Measurements from ENCODE around the gene RGL4.
"Not testable (repeated sequence)": the region's sequence is repeated elsewhere in the genome, so short reads cannot be mapped to it uniquely, and the experiment has no call there.

Gene RGL4

GRCh38 chr22:23657727-23658126 lies 33.1 kb upstream of the RGL4 start:
- TF ChIP-seq, protein P1, sequence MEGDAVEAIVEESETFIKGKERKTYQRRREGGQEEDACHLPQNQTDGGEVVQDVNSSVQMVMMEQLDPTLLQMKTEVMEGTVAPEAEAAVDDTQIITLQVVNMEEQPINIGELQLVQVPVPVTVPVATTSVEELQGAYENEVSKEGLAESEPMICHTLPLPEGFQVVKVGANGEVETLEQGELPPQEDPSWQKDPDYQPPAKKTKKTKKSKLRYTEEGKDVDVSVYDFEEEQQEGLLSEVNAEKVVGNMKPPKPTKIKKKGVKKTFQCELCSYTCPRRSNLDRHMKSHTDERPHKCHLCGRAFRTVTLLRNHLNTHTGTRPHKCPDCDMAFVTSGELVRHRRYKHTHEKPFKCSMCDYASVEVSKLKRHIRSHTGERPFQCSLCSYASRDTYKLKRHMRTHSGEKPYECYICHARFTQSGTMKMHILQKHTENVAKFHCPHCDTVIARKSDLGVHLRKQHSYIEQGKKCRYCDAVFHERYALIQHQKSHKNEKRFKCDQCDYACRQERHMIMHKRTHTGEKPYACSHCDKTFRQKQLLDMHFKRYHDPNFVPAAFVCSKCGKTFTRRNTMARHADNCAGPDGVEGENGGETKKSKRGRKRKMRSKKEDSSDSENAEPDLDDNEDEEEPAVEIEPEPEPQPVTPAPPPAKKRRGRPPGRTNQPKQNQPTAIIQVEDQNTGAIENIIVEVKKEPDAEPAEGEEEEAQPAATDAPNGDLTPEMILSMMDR (IDR thresholded peaks at IDR 0.05; ENCODE audit: low read depth, low read length): no peak
- in situ Hi-C loops (cut with HindIII; ENCODE audit: low sequenced_read_pairs): no loop called here
- no peak overlapping the region for H3K4me3 ChIP-seq (ENCODE audit: low read depth, low read length)
- no peak for DNase-seq (ENCODE audit: low read depth, low spot score)

GRCh38 chr22:23660381-23660780 lies 30.4 kb upstream of the RGL4 start:
- in situ Hi-C loops (cut with HindIII; ENCODE audit: low sequenced_read_pairs); DNase-seq (ENCODE audit: low read depth, low spot score); H3K4me3 ChIP-seq (ENCODE audit: low read depth, low read length): not testable (repeated sequence)

DNA sequence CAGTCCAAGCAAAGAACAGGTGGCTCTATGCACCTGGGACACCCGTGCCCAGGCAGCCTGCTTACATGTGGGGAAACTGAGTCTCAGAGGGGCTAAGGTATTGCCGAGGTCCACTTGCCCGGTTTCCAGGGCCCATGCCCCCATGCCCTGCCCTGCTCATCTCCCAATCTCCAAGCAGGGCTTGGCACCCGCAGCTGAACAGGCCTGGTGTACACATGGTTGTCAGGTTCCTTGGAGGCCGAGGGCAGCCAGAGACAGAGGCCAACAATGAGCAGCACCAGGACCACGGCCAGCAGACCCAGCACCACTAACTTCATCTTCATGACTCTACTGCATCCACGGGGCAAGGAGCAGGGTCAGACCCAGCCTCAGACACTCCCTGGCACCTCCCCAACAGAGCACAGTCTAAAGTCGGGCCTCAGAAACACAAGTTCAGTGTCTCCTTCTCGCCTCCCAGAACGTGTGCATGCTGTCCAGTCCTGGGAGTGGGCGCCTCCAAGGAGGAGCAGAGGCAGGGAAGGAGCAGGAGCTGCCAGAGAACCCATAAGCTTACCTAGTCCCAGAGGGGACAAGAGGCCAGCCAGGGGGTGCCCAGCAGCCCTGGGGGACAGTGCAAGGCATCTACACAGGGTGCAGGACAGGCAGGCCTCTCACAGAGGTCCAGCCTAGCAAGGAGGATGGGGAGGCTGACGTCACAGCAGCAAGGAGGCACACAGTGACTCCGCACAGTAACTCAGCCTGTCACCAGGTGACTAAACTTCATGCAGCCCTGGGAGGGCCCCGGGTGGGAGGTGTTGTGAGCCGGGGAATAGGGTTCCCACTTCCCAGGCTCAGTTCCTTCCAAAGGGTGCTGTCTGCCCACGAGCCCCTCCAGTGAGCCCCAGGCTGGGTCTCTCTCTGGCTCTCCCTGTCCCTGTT lies 20.2 kb upstream of the RGL4 start:
- in situ Hi-C loops (cut with HindIII; ENCODE audit: low sequenced_read_pairs): no loop called here
- no peak for DNase-seq (ENCODE audit: low read depth, low spot score)
- no peak overlapping the region for H3K4me3 ChIP-seq (ENCODE audit: low read depth, low read length)
- TF ChIP-seq, protein P1 (IDR thresholded peaks at IDR 0.05; ENCODE audit: low read depth, low read length): no peak

GRCh38 chr22:23671387-23671786 lies 19.4 kb upstream of the RGL4 start:
- in situ Hi-C loops (cut with HindIII; ENCODE audit: low sequenced_read_pairs); H3K4me3 ChIP-seq (ENCODE audit: low read depth, low read length); DNase-seq (ENCODE audit: low read depth, low spot score): not testable (repeated sequence)

- not testable (repeated sequence) for H3K4me3 ChIP-seq (ENCODE audit: low read depth, low read length)
Observed at GRCh38 chr22:23672307-23673049, 18.3 kb upstream of the RGL4 start.

DNA sequence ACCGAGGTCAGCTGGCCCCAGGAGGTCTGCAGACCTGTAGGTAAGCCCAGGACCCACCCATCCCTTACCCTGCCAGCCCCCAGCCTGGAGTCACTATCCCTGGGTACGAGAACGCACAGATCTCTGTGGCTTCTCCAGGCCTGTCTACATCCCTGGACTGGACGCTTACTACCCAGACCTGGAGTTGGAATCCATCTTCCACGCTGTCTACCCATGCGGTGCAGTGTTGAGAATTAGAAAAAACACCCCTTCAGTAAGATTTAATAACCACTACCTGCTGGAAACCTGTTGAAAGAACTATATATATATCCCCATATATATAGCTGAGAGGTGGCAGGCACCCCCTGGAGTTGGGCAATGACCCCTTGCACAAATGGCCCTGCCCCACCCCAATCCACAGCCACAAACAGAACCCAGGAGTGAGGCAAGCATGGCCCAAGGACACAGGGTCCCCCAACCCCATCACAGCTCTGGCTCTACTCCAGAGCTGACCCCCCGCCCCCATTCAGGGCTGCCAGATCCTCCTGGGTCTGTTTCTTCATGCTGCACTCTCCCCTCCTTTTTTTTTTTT lies 17.7 kb upstream of the RGL4 start:
- TF ChIP-seq, protein P1 (IDR thresholded peaks at IDR 0.05; ENCODE audit: low read depth, low read length): no peak
- in situ Hi-C loops (cut with HindIII; ENCODE audit: low sequenced_read_pairs): no loop called here

More at GRCh38 chr22:23672307-23673049, 18.3 kb upstream of the RGL4 start:
- in situ Hi-C loops (cut with HindIII; ENCODE audit: low sequenced_read_pairs); DNase-seq (ENCODE audit: low read depth, low spot score): not testable (repeated sequence)

GRCh38 chr22:23673826-23674690 lies 16.8 kb upstream of the RGL4 start:
- H3K4me3 ChIP-seq (ENCODE audit: low read depth, low read length): no peak overlapping the region
- no peak for DNase-seq (ENCODE audit: low read depth, low spot score)
- TF ChIP-seq, protein P1 (IDR thresholded peaks at IDR 0.05; ENCODE audit: low read depth, low read length): no peak
- in situ Hi-C loops (cut with HindIII; ENCODE audit: low sequenced_read_pairs): no loop called here

More for the DNA sequence above, 17.7 kb upstream of the RGL4 start:
- DNase-seq (ENCODE audit: low read depth, low spot score): no peak
- no peak overlapping the region for H3K4me3 ChIP-seq (ENCODE audit: low read depth, low read length)

GRCh38 chr22:23674886-23675501 lies 15.8 kb upstream of the RGL4 start:
- H3K4me3 ChIP-seq (ENCODE audit: low read depth, low read length); DNase-seq (ENCODE audit: low read depth, low spot score); in situ Hi-C loops (cut with HindIII; ENCODE audit: low sequenced_read_pairs): not testable (repeated sequence)
